A673 (cell line): Measurements from ENCODE around the gene LTV1. TPM values are rescaled to one million over a fixed set of nuclear protein-coding genes. Genes with fewer than 3 reads are reported as not detected.
A peak's percentile ranks its signal among the peaks of the same experiment; 100 is the strongest.
"Not testable (repeated sequence)": the region's sequence is repeated elsewhere in the genome, so short reads cannot be mapped to it uniquely, and the experiment has no call there.

Experiments used
- BruUV-seq: library from RNA; stranded (reverse); fragments of 400-500 nt; replicated peaks from 2 replicates; lab custom pipeline; 2021; lab: Mats Ljungman, UMichigan
- CTCF ChIA-PET: fragments of 300-600 bp; sonication (Branson Sonifier 250); formaldehyde crosslinking; loops from one replicate; lab custom pipeline; 2022; ENCODE audit warnings: antibody characterized with exemption; lab: Charles Lee
- POLR2A ChIA-PET: fragments of 300-600 bp; sonication (Branson Sonifier 250); formaldehyde crosslinking; loops from one replicate; lab custom pipeline; 2022; ENCODE audit warnings: antibody characterized with exemption; ENCODE audit not compliant: low non-redundant PET; lab: Charles Lee
- DNase-seq: peaks from one replicate; pipeline ENCODE4 v3.0.0-alpha.2; 2015; ENCODE audit warnings: low spot score
- H3K27ac ChIP-seq: fragments of 200-600 bp; sonication (generic); 2 replicates; pipeline ENCODE4 v1.5.1; 2016; ENCODE audit warnings: mixed run types, low read depth, mild to moderate bottlenecking, mixed read lengths, antibody characterized with exemption, low read length; ENCODE audit not compliant: poor library complexity, severe bottlenecking
- H3K27me3 ChIP-seq: fragments of 200-600 bp; sonication (generic); replicated peaks from 2 replicates; pipeline ENCODE4 v1.6.1; 2017; ENCODE audit warnings: mixed run types, low read depth, mild to moderate bottlenecking, mixed read lengths, antibody characterized with exemption, low read length; ENCODE audit not compliant: insufficient read depth, poor library complexity
- H3K36me3 ChIP-seq: fragments of 200-600 bp; sonication (generic); 2 replicates; pipeline ENCODE4 v1.6.1; 2016; ENCODE audit warnings: mixed run types, mild to moderate bottlenecking, mixed read lengths, antibody characterized with exemption, low read length; ENCODE audit not compliant: insufficient read depth, poor library complexity, severe bottlenecking
- H3K4me1 ChIP-seq: fragments of 200-600 bp; sonication (generic); 2 replicates; pipeline ENCODE4 v1.6.1; 2017; ENCODE audit warnings: mixed run types, mild to moderate bottlenecking, mixed read lengths, antibody characterized with exemption, low read length; ENCODE audit not compliant: insufficient read depth, poor library complexity, severe bottlenecking
- H3K4me3 ChIP-seq: fragments of 200-600 bp; sonication (generic); 2 replicates; pipeline ENCODE4 v1.5.1; 2016; ENCODE audit warnings: low read depth, mixed run types, mild to moderate bottlenecking, mixed read lengths, low read length; ENCODE audit not compliant: poor library complexity, severe bottlenecking
- H3K9me3 ChIP-seq: fragments of 200-600 bp; sonication (generic); 2 replicates; pipeline ENCODE4 v1.6.1; 2016; ENCODE audit warnings: mixed run types, low read depth, mild to moderate bottlenecking, mixed read lengths, antibody characterized with exemption, low read length; ENCODE audit not compliant: poor library complexity, severe bottlenecking
- CTCF ChIP-seq: fragments of 300-800, 200-600 bp; sonication (generic); conservative IDR thresholded peaks from 2 replicates; pipeline ENCODE4 v1.5.1; 2017; ENCODE audit warnings: low read depth, mild to moderate bottlenecking, antibody characterized with exemption, low read length, moderate library complexity, mixed read lengths
- EZH2 ChIP-seq: fragments of 200-600 bp; sonication (generic); IDR thresholded peaks from 2 replicates; pipeline ENCODE4 v1.6.1; 2017; ENCODE audit warnings: borderline replicate concordance, low read depth, mild to moderate bottlenecking, mixed read lengths, antibody characterized with exemption, low read length; ENCODE audit not compliant: poor library complexity, severe bottlenecking
- intact Hi-C: fragments of 100-400 bp; cut with micrococcal nuclease; formaldehyde crosslinking; loops from one replicate; pipeline ENCODE4 v1.10.0; 2022; ENCODE audit not compliant: unreplicated experiment
- total RNA-seq: library from RNA; stranded (reverse); gene quantifications from 2 replicates; pipeline ENCODE4 v1.2.3, GENCODE V29; 2021

Gene LTV1
- total RNA-seq, 1 experiment from 2014 or later, result 51.8 TPM

GRCh38 chr6:143842461-143842901 is 657 bp upstream of the LTV1 start:
- BruUV-seq, result TSS peak; percentile 98
- Histone ChIP-seq H3K36me3 (peaks cover 31% of the 10 kb centered on the region), H3K9me3 (no peaks in the 10 kb centered on the region), H3K27ac (peak overlapping the region; percentile 86), H3K4me3 (peak overlapping the region; percentile 68), H3K4me1 (peaks cover 4% of the 10 kb centered on the region), H3K27me3 (no peaks in the 10 kb centered on the region)
- ChIA-PET POLR2A (no interaction called here), CTCF (interaction anchor here (0.6 kb wide), 1 partner anchor 267 kb away, joined by 3 read pairs; no protein-coding TSS in a partner anchor)
- no peak for TF ChIP-seq EZH2
- no peak for TF ChIP-seq CTCF
- intact Hi-C loops, result loop anchor here (10.0 kb wide), 1 partner anchor 168 kb away; the partner anchor contains the start of gene PHACTR2
- no peak for DNase-seq

- no peak for DNase-seq
- BruUV-seq, result no TSS peak
- Histone ChIP-seq H3K9me3 (no peaks in the 10 kb centered on the region), H3K36me3 (peaks cover 42% of the 10 kb centered on the region), H3K4me3 (peak overlapping the region; percentile 68), H3K4me1 (peaks cover 4% of the 10 kb centered on the region), H3K27me3 (no peaks in the 10 kb centered on the region), H3K27ac (peak overlapping the region; percentile 86)
- intact Hi-C loops, result loop anchor here (10.0 kb wide), 1 partner anchor 169 kb away; the partner anchor contains the start of gene PHACTR2
- ChIA-PET CTCF (no interaction called here), POLR2A (no interaction called here)
- TF ChIP-seq EZH2 (no peak), CTCF (no peak)
Measured at GRCh38 chr6:143843677-143843999, 500 bp downstream of the LTV1 start.

- Histone ChIP-seq H3K4me3 (peak overlapping the region; percentile 68), H3K36me3 (peaks cover 46% of the 10 kb centered on the region), H3K27me3 (no peaks in the 10 kb centered on the region), H3K27ac (peak overlapping the region; percentile 86), H3K4me1 (peaks cover 4% of the 10 kb centered on the region), H3K9me3 (no peaks in the 10 kb centered on the region)
- ChIA-PET CTCF (no interaction called here), POLR2A (no interaction called here)
- TF ChIP-seq EZH2, result no peak
- peak; percentile 1 for DNase-seq
- intact Hi-C loops, result loop anchor here (10.0 kb wide), 1 partner anchor 169 kb away; the partner anchor contains the start of gene PHACTR2
- no TSS peak for BruUV-seq
Measured at GRCh38 chr6:143844006-143844405, 868 bp downstream of the LTV1 start.

DNA sequence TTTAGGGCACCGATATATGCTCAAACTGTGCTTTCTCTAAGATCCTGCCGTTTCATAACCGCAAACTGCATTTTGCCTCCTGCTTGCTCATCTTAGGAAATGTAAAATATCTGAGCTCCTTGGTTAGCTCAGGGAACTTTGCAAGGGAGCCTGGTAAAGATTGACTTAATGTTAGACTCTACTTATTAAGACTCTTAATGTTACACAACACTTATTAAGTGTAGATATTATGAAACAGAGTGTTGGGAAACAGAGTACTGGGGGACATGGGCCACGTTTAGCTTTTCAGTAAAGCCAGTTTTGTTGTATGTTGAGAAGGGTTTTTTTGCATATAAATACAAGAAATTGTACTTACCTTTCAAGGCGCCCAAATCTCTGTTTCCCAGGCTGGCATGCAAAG is 1.9 kb downstream of the LTV1 start:
- Histone ChIP-seq H3K9me3 (no peaks in the 10 kb centered on the region), H3K27me3 (no peaks in the 10 kb centered on the region), H3K4me1 (peaks cover 4% of the 10 kb centered on the region), H3K36me3 (peaks cover 56% of the 10 kb centered on the region), H3K27ac (no peak overlapping the region), H3K4me3 (no peak overlapping the region)
- intact Hi-C loops, result loop anchor here (10.0 kb wide), 1 partner anchor 170 kb away; the partner anchor contains the start of gene PHACTR2
- TF ChIP-seq CTCF (no peak), EZH2 (no peak)
- POLR2A ChIA-PET, result no interaction called here
- no peak for DNase-seq
- CTCF ChIA-PET, result no interaction called here
- BruUV-seq, result no TSS peak

DNA sequence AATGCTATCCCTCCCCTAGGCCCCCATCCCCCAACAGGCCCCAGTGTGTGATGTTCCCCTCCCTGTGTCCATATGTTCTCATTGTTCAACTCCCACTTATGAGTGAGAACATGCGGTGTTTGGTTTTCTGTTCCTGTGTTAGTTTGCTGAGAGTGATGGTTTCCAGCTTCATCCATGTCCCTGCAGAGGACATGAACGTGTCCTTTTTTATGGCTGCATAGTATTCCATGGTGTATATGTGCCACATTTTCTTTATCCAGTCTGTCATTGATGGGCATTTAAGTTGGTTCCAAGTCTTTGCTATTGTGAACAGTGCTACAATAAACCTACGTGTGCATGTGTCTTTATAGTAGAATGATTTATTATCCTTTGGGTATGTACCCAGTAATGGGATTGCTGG is 8.6 kb downstream of the LTV1 start:
- CTCF ChIA-PET, POLR2A ChIA-PET, H3K9me3 ChIP-seq, H3K27me3 ChIP-seq, DNase-seq, H3K4me1 ChIP-seq, intact Hi-C loops, BruUV-seq, H3K27ac ChIP-seq, H3K4me3 ChIP-seq: not testable (repeated sequence)
- H3K36me3 ChIP-seq, result peaks cover 62% of the 10 kb centered on the region
